ENCODE results near the gene B9D2.

DNA sequence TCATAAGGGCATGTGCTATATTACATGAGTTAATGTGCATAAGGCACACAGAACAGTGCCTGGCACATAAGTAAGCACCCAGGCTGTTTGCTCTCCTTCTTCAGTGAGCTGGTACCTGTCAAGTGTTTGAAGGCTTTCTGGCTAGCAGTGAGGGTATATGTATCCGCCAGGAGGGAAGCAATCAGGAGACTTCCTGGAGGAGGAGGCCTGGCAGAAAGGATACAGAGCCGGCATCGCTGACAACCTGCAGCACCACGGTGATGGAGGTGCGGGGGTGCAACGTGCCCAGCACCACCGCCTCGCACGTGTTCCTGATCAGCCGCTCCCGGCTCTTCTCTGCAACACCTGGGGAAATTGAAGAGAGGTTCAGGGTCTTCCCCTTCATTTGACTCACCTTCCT, 27.7 kb upstream of the B9D2 start:
- TF ChIP-seq, protein P1, sequence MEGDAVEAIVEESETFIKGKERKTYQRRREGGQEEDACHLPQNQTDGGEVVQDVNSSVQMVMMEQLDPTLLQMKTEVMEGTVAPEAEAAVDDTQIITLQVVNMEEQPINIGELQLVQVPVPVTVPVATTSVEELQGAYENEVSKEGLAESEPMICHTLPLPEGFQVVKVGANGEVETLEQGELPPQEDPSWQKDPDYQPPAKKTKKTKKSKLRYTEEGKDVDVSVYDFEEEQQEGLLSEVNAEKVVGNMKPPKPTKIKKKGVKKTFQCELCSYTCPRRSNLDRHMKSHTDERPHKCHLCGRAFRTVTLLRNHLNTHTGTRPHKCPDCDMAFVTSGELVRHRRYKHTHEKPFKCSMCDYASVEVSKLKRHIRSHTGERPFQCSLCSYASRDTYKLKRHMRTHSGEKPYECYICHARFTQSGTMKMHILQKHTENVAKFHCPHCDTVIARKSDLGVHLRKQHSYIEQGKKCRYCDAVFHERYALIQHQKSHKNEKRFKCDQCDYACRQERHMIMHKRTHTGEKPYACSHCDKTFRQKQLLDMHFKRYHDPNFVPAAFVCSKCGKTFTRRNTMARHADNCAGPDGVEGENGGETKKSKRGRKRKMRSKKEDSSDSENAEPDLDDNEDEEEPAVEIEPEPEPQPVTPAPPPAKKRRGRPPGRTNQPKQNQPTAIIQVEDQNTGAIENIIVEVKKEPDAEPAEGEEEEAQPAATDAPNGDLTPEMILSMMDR (IDR thresholded peaks at IDR 0.05), result no peak
- TF ChIP-seq POLR2A (IDR thresholded peaks at IDR 0.05), result no peak

Measured in testis (tissue), 2 donors.